AG04450 (cell line): ENCODE results near the gene SAMD9L. TPM values are rescaled to one million over a fixed set of nuclear protein-coding genes. Genes with fewer than 3 reads are reported as not detected.

Source experiments
- CTCF ChIA-PET: fragments of 300-600, 350-600 bp; formaldehyde crosslinking; extraction: SDS; loops from one replicate; lab custom pipeline; 2022; ENCODE audit warnings: antibody characterized with exemption, inconsistent platforms; lab: Charles Lee
- POLR2A ChIA-PET: fragments of 350-600 bp; formaldehyde crosslinking; extraction: SDS; loops from one replicate; lab custom pipeline; 2021; ENCODE audit warnings: antibody characterized with exemption, inconsistent platforms; lab: Yijun Ruan, JAX
- DNase-seq: peaks from one replicate; pipeline ENCODE4 v3.0.0-alpha.2; 2011; ENCODE audit warnings: low read depth, low spot score
- H3K27ac ChIP-seq: one replicate; pipeline ENCODE4 v1.5.1; 2012; ENCODE audit warnings: low read depth, low read length, control low read depth
- H3K27me3 ChIP-seq: one replicate; pipeline ENCODE4 v1.6.0; 2012; ENCODE audit warnings: low read length; ENCODE audit not compliant: control insufficient read depth, insufficient read depth
- H3K4me3 ChIP-seq: 2 replicates; pipeline ENCODE4 v1.5.1; 2011; ENCODE audit warnings: mild to moderate bottlenecking, low read depth, low read length, control low read depth
- H3K9me3 ChIP-seq: 2 replicates; pipeline ENCODE4 v1.5.1; 2012; ENCODE audit warnings: low read length; ENCODE audit not compliant: control insufficient read depth, insufficient read depth
- CTCF ChIP-seq: IDR thresholded peaks from 2 replicates; pipeline ENCODE4 v1.5.1; 2011; ENCODE audit warnings: low read depth, low read length, control low read depth, inconsistent platforms
- polyA plus RNA-seq: library from polyadenylated mRNA; depleted of rRNA; stranded (reverse); fragments of >200 nt; gene quantifications from 2 replicates; pipeline ENCODE4 v1.2.3, GENCODE V29; 2011

The SAMD9L gene
- polyA plus RNA-seq, 1 experiment: 4.3 TPM

DNA sequence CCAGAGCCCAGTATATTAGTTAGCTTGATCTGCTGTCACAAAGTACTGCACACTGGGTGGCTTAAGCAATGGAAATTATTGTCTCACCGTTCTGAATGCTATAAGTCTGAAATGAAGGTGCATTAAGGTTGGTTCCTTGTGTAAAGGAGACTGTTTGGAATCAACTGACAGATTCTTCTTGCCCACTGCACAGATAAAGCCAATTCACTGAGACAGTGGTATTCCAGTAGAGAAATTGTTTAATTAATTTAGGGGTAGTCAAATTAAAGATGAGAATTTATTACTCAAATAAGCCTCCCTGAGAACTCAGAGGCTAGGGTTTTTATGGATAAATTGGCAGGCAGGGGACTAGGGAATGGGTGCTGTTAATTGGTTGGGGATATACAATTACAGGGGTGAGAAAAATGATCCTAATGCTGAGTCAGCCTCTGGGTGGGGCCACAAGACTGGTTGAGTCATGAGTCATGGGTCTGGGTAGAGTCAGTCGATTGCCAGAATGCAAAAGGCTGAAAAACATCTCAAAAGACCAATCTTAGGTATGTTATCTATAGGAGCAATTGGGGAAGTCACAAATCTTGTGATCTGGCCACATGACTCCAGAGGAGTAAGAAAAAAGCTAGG lies 23.5 kb upstream of the SAMD9L start:
- DNase-seq: no peak
- H3K9me3 ChIP-seq: peaks cover 6% of the 10 kb centered on the region; the same call in 1 of the 2 replicates
- ChIA-PET CTCF (no interaction called here), POLR2A (no interaction called here)
- TF ChIP-seq CTCF: no peak
- H3K4me3 ChIP-seq: no peak overlapping the region
- no peak overlapping the region for H3K27ac ChIP-seq
- peaks cover 2% of the 10 kb centered on the region for H3K27me3 ChIP-seq

- no peak overlapping the region for H3K4me3 ChIP-seq
- peaks cover 6% of the 10 kb centered on the region; the same call in 1 of the 2 replicates for H3K9me3 ChIP-seq
- TF ChIP-seq CTCF: no peak
- no peaks in the 10 kb centered on the region for H3K27me3 ChIP-seq
- CTCF ChIA-PET: no interaction called here
- POLR2A ChIA-PET: no interaction called here
- DNase-seq: no peak
- no peak overlapping the region for H3K27ac ChIP-seq
Measured at GRCh38 chr7:93165447-93165846, 17.3 kb upstream of the SAMD9L start.

GRCh38 chr7:93164766-93165165 lies 16.6 kb upstream of the SAMD9L start:
- ChIA-PET POLR2A (no interaction called here), CTCF (no interaction called here)
- TF ChIP-seq CTCF: no peak
- H3K27me3 ChIP-seq: no peaks in the 10 kb centered on the region
- no peak overlapping the region for H3K27ac ChIP-seq
- no peak overlapping the region for H3K4me3 ChIP-seq
- peaks cover 3% of the 10 kb centered on the region; the same call in 1 of the 2 replicates for H3K9me3 ChIP-seq
- no peak for DNase-seq

GRCh38 chr7:93161181-93161762 lies 13.1 kb upstream of the SAMD9L start:
- POLR2A ChIA-PET: no interaction called here
- no peak for DNase-seq
- Histone ChIP-seq H3K27me3 (no peaks in the 10 kb centered on the region), H3K27ac (no peak overlapping the region), H3K9me3 (peaks cover 3% of the 10 kb centered on the region; the same call in 1 of the 2 replicates), H3K4me3 (no peak overlapping the region)
- no peak for TF ChIP-seq CTCF
- CTCF ChIA-PET: no interaction called here

GRCh38 chr7:93160410-93160809 lies 12.2 kb upstream of the SAMD9L start:
- no peak for DNase-seq
- no peak for TF ChIP-seq CTCF
- no peak overlapping the region for H3K4me3 ChIP-seq
- no peak overlapping the region for H3K27ac ChIP-seq
- POLR2A ChIA-PET: no interaction called here
- no peaks in the 10 kb centered on the region for H3K27me3 ChIP-seq
- CTCF ChIA-PET: no interaction called here
- peaks cover 3% of the 10 kb centered on the region; the same call in 1 of the 2 replicates for H3K9me3 ChIP-seq
